HepG2 (cell line): Measurements from ENCODE around the gene PRRT1. TPM values are rescaled to one million over a fixed set of nuclear protein-coding genes. Genes with fewer than 3 reads are reported as not detected.
A peak's percentile ranks its signal among the peaks of the same experiment; 100 is the strongest.

Experiments
- ARID2 ChIP-seq: sonication (generic); formaldehyde crosslinking; IDR thresholded peaks from 2 replicates; pipeline ENCODE4 v1.8.1; 2022; ENCODE audit warnings: mild to moderate bottlenecking, missing genetic modification reagents, borderline replicate concordance
- ATF1 ChIP-seq: IDR thresholded peaks from 2 replicates; pipeline ENCODE4 v1.6.1; 2016; ENCODE audit warnings: mild to moderate bottlenecking, control low read depth
- ATF6 ChIP-seq: sonication (generic); formaldehyde crosslinking; conservative IDR thresholded peaks from 2 replicates; pipeline ENCODE4 v1.4.0; 2020; ENCODE audit warnings: missing genetic modification reagents
- CBX1 ChIP-seq: IDR thresholded peaks from one replicate; pipeline ENCODE4 v1.6.1; 2016; ENCODE audit warnings: antibody characterized with exemption, low read depth
- DR1 ChIP-seq: sonication (generic); formaldehyde crosslinking; IDR thresholded peaks from 2 replicates; pipeline ENCODE4 v1.8.0; 2021; ENCODE audit warnings: mild to moderate bottlenecking, missing genetic modification reagents, inconsistent platforms
- ELF4 ChIP-seq: sonication (generic); formaldehyde crosslinking; IDR thresholded peaks from 2 replicates; pipeline ENCODE4 v1.5.0; 2020; ENCODE audit warnings: missing genetic modification reagents, mild to moderate bottlenecking, moderate library complexity, borderline replicate concordance
- GPN1 ChIP-seq: sonication (generic); formaldehyde crosslinking; IDR thresholded peaks from 2 replicates; pipeline ENCODE4 v1.5.1; 2020; ENCODE audit warnings: missing genetic modification reagents, borderline replicate concordance
- KAT7 ChIP-seq: IDR thresholded peaks from 2 replicates; pipeline ENCODE4 v1.6.1; 2018; ENCODE audit warnings: borderline replicate concordance, missing compliant biosample characterization
- KDM3A ChIP-seq: IDR thresholded peaks from 2 replicates; pipeline ENCODE4 v1.6.1; 2018; ENCODE audit warnings: low read depth, missing compliant biosample characterization
- RAD51 ChIP-seq: fragments of 450-650 bp; IDR thresholded peaks from 2 replicates; pipeline ENCODE4 v1.6.1; 2016; ENCODE audit warnings: borderline replicate concordance
- REST ChIP-seq, 2 experiments: IDR thresholded peaks; 2 replicates each; pipeline ENCODE4 v1.6.1; 2011 to 2012; ENCODE audit warnings: low read length in 2 of 2, borderline replicate concordance in 1 of 2, low read depth in 1 of 2, mild to moderate bottlenecking in 1 of 2, moderate library complexity in 1 of 2
- SP2 ChIP-seq: sonication (generic); formaldehyde crosslinking; IDR thresholded peaks from 2 replicates; pipeline ENCODE4 v1.5.1; 2020; ENCODE audit warnings: mild to moderate bottlenecking, missing genetic modification reagents
- TARDBP ChIP-seq: sonication (generic); formaldehyde crosslinking; IDR thresholded peaks from 2 replicates; pipeline ENCODE4 v1.8.0; 2022; ENCODE audit warnings: mild to moderate bottlenecking, missing genetic modification reagents
- ZBTB4 ChIP-seq: sonication (generic); formaldehyde crosslinking; IDR thresholded peaks from 2 replicates; pipeline ENCODE4 v1.4.0; 2020; ENCODE audit warnings: missing genetic modification reagents, mild to moderate bottlenecking, borderline replicate concordance
- ZNF296 ChIP-seq: sonication (generic); formaldehyde crosslinking; conservative IDR thresholded peaks from 2 replicates; pipeline ENCODE4 v1.5.0; 2020; ENCODE audit warnings: mild to moderate bottlenecking, missing genetic modification reagents
- ZNF430 ChIP-seq: sonication (generic); formaldehyde crosslinking; IDR thresholded peaks from 2 replicates; pipeline ENCODE4 v1.9.0; 2021; ENCODE audit warnings: mild to moderate bottlenecking, missing genetic modification reagents
- polyA plus RNA-seq, 8 experiments: library from polyadenylated mRNA; depleted of rRNA in 3 of 8; stranded (reverse) in 7 of 8; unstranded in 1 of 8; fragments of >200 nt; fragmentation: Illumina TruSeq in 4 of 8; extraction: Trizol in 4 of 8; gene quantifications; 2 replicates each; pipeline versions ENCODE4 v1.2.1 to v1.2.3, GENCODE V29; 2011 to 2016; ENCODE audit warnings: low read depth in 4 of 8, missing spikeins in 1 of 8, mixed read lengths in 1 of 8; ENCODE audit not compliant: insufficient read depth in 1 of 8
- total RNA-seq, 5 experiments: library from RNA; depleted of rRNA; stranded (reverse); fragments of >200 nt; fragmentation: Illumina TruSeq; extraction: Trizol; gene quantifications; 2 replicates each; pipeline ENCODE4 v1.2.3, GENCODE V29; 2016; ENCODE audit warnings: low read depth in 1 of 5

The PRRT1 gene
- total and polyA plus RNA-seq, 2 of the 13 experiments (the other 11 are each of a cell fraction or from before 2014, with no cell fraction given): 0.64 to 1.4 TPM

- TF ChIP-seq ATF6 (CRISPR knock-in tag): peak; percentile 39; the same call in 1 of the 2 replicates
- TF ChIP-seq ZNF296 (CRISPR knock-in tag): 0 out of 2 replicates have a peak, but pooled peaks have one; percentile 66
- TF ChIP-seq RAD51: no peak
- peak; percentile 70 for TF ChIP-seq ZNF430 (CRISPR knock-in tag)
- TF ChIP-seq SP2 (CRISPR knock-in tag): peak; percentile 94
- TF ChIP-seq GPN1 (CRISPR knock-in tag): no peak
- TF ChIP-seq ZBTB4: no peak
- peak; percentile 33; the same call in 1 of the 2 replicates for TF ChIP-seq DR1 (CRISPR knock-in tag)
- TF ChIP-seq KDM3A (CRISPR knock-in tag): peak; percentile 59; the same call in 1 of the 2 replicates
- TF ChIP-seq ELF4: no peak
- TF ChIP-seq CBX1: peak; percentile 80
- 0 out of 2 replicates have a peak, but pooled peaks have one; percentile 25 for TF ChIP-seq ATF1
- peak; percentile 45 for TF ChIP-seq TARDBP
- no peak for TF ChIP-seq ARID2
- TF ChIP-seq KAT7 (CRISPR knock-in tag): peak; percentile 79; the same call in 1 of the 2 replicates
- 0 out of 4 replicates have a peak, but pooled peaks of 1 of the 2 experiments have one; percentile 47 for TF ChIP-seq REST (IDR thresholded peaks at IDR 0.05; ENCODE audit: borderline replicate concordance in 1 of 2, low read depth in 1 of 2, low read length in 2 of 2)
Measured at GRCh38 chr6:32175711-32176475, 24.2 kb upstream of the PRRT1 start, which contains the start of gene AGPAT1 (continued).
